AG08395 (cell line): ENCODE measurements around the gene CRYBB2.
"Not testable (repeated sequence)": the region's sequence is repeated elsewhere in the genome, so short reads cannot be mapped to it uniquely, and the experiment has no call there.

Experiments
- DNase-seq: peaks from one replicate; pipeline ENCODE4 v3.0.0; 2012; ENCODE audit warnings: mixed read lengths, low spot score

The CRYBB2 gene

DNA sequence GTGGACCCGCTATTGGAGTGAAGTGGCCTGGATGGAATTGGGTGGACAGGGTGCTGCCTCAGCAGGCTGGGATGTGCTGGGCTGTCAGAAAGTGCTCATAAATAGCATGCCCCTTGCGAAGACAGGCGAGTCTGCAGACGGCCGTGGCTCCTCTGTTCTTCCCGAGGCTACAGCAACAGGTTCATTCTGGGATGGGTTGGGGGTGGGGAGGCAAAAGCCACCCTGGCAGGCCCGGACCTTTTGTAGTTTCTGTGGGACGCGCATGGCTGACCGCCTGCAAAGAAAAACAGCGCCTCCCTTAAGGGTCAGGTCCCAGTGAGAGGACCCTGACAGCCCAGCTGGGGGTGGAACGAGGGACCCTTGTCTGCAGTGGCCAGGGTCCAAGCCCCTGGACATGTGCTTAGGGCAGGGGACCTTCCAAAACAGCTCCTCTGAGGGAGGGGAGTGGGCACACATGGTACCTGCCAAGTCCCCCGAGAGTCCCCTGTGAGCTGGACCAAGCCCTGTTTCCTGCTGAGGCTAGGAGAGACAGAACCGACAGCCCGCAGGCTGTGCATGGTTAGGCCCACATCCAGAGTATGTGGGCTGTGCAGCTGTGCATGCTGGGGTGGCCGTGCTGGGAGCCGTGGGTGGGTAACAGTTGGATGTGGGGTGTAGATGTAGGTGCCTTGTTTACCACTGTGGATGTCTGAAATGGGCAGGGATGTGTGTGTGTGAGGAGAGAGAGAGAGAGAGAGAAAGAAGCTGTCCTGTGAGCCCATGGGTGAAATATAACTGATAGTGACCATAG is 19.5 kb upstream of the CRYBB2 start, which contains the start of gene CRYBB3:
TSS of gene CRYBB3 (plus strand) at position 128 of the 790 bp plus-strand sequence. CDS start 1,539 bp downstream, outside the sequence.
- no peak for DNase-seq

DNA sequence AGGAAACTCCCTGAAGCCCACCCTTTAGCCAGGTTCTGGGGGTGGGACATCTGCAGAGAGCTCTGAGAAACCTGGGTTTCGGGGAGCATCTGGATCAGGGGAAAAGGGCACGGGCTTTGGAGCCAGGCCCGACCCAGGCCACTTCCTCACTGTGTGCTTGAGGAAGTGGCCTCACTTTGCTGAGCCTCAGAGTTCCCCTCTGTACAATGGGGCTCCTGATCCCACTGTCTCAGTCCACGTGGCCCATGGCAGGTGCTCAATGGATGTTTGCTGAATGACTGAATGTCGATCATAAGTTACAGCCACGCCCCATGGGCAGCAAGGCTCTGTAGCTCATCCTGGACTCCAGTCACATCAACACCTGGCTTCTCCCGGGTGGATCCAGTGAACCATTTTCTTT is 18.5 kb upstream of the CRYBB2 start:
- no peak for DNase-seq

DNA sequence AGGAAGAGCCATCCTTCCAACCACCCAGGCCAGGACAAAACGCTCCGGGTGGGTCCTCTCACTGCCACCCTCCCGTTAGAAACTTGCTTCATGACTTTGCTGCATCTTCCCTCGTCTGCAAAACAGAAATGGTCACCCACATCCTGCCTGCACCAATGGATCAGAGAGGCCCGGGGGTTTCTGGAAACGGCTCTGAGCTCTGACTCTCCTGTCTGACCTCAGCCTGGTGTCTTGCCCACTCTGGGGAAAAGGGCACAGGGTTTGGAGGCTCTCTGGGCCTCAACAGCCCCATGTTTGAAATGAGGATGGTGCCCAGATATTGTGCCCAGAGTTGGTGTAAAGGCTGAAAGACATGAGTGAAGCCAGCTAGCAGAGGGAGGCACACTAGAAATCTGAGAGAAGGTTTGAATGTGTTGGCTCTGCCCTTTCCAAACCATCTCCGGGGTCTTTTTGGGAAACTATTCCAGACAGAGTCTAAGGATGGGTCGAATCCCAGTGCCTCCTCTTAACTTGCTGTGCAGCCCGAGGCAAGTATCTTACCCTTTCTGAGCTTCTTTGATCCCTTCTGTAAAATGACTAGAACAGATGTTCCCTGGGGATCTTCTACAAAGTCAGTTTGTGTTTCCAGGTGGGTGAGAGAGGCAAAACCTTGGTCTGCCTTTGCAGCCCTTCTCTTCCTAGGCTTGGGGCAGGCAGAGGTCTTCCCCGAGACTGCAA is 17.7 kb upstream of the CRYBB2 start:
- DNase-seq: no peak

DNA sequence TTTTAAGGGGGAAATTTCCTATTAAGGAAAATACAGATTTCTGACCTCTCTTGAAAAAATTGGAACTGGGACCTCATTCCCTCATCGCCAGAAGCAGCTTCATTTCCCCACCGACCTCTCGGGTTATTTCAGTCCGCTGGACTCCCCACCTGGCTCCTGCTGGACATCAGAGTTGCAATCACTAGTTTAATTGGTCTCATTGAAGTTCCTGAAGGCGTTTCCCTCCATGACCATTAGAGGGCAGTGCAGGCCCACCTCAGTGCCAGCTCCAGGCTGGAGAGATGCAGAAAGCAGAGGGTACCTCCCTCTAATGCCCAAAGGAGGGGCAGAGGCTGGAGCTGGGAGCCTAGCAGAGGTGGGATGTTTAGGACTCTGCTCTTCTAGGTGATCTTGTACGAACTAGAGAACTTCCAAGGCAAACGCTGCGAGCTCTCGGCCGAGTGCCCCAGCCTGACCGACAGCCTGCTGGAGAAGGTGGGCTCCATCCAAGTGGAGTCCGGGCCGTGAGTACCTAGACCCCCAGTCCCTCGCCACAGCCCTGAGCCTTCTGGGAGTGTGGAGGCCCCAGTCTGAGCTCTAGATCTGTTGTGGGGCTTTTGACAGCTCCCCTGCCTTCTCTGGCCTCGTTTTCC is 17.0 kb upstream of the CRYBB2 start:
- DNase-seq: peak; percentile 75

DNA sequence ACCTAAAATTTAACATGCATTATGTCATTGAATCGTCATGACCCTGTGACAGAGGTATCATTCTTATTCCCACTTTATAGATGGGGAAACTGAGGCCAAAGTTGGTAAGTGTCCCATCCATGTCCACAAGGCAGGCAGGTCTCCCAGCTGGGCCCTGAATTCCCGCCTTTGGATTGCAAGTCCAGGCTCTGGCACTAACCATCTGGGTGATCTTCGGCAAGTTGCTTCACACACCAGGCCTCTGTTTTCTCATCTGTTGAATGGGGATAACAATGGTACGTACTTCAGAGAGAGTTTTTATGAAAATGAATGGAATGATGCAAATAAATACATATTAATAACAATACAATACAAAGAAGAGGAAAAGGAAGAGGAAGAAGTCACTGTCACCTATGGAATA is 16.4 kb upstream of the CRYBB2 start:
- DNase-seq: no peak

GRCh38 chr22:25204547-25204946 is 14.9 kb upstream of the CRYBB2 start:
- DNase-seq: not testable (repeated sequence)

- DNase-seq: no peak
Measured at GRCh38 chr22:25205847-25206246, 13.6 kb upstream of the CRYBB2 start.

DNA sequence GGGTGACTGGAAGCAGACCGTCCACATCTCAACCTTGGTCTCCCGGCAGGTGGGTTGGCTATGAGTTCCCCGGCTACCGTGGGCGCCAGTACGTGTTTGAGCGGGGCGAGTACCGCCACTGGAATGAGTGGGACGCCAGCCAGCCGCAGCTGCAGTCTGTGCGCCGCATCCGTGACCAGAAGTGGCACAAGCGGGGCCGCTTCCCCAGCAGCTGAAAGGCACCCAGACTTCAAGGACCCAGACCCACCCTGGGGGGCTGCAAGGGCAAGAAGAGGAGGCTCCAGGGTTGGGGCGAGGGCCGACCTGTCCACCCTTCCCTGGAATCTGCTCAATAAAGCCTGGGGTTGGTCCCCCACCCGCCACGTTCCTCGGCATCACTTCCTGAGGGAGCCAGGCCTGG is 12.4 kb upstream of the CRYBB2 start:
- no peak for DNase-seq

GRCh38 chr22:25207553-25208157 is 11.8 kb upstream of the CRYBB2 start:
- DNase-seq: no peak

DNA sequence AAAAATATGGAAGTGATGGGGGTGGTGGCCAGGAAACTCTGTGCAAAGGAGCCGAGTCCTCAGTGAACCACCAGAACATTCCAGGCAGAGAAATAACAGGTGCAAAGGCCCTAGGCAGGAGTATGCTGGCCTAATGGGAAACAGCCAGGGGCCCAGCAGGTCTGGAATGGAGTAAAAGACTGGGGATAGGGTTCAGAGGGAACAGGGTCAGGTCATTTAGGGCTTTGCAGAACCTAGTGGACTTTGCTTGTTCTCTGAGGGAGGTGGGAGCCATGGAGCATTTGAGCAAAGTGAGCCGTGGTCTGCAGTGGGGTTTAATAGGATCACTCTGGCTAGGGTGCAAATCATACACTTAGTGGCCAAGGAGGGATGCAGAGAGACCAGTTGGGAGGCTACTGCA is 11.1 kb upstream of the CRYBB2 start:
- no peak for DNase-seq

GRCh38 chr22:25208743-25209505 is 10.5 kb upstream of the CRYBB2 start:
- DNase-seq: no peak

GRCh38 chr22:25210793-25211192 is 8.6 kb upstream of the CRYBB2 start:
- no peak for DNase-seq

DNA sequence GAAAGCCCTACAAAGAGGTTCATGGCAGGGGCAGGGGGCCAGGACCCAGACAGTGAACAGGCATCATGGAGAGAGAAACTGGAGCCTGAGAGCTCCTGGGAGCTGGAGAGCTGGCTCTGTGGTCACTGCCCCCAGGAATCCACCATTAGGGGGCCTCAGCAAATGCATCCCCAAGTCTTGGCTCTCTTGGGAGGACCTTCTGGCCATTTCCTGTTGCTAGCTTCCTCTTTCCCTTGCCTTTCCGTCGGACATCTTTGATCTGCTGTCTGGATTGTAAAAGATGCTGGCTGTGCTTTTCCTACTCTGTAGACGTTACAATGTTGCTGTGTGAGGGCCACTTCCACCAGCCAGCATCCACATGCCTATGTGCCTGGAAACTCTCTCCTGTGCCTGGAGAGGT is 7.1 kb upstream of the CRYBB2 start:
- no peak for DNase-seq

GRCh38 chr22:25213221-25213620 is 6.2 kb upstream of the CRYBB2 start:
- DNase-seq: no peak

DNA sequence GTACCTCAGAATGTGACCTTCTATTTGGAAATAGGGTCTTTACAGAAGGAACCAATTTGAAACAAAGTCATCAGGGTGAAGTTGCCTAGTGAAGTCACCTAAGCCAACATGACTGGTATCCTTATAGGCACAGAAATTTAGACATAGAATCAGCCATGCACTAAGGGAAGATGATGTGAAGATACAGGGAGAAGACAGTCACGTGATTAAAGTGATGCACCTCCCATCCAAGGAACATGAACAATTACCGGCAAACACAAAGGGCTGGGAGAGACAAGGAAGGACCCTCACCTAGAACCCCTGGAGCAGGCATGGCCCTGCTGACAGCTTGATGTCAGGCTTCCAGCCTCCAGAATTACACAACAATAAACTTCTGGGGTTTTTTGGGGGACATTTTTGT is 3.2 kb upstream of the CRYBB2 start:
- DNase-seq: no peak

- DNase-seq: no peak
Measured at GRCh38 chr22:25219948-25220442, 556 bp downstream of the CRYBB2 start.

GRCh38 chr22:25221790-25222189 is 2.4 kb downstream of the CRYBB2 start:
- DNase-seq: no peak

GRCh38 chr22:25223269-25223850 is 3.9 kb downstream of the CRYBB2 start:
- DNase-seq: no peak

- DNase-seq: no peak
Measured at GRCh38 chr22:25228822-25229221, 9.4 kb downstream of the CRYBB2 start.

GRCh38 chr22:25230760-25231159 is 11.3 kb downstream of the CRYBB2 start:
- DNase-seq: not testable (repeated sequence)

GRCh38 chr22:25232301-25232700 is 12.9 kb downstream of the CRYBB2 start:
- no peak for DNase-seq
